ENCODE data around the gene DPY19L2. TPM values are rescaled to one million over a fixed set of nuclear protein-coding genes. Genes with fewer than 3 reads are reported as not detected.
"Not testable (repeated sequence)": the region's sequence is repeated elsewhere in the genome, so short reads cannot be mapped to it uniquely, and the experiment has no call there.

Gene DPY19L2
- total and polyA plus RNA-seq, 2 of the 4 experiments (the other 2 are of a cell fraction) = 0.90 to 1.6 TPM

- H3K27me3 ChIP-seq (ENCODE audit: control insufficient read depth, insufficient read depth, low read length); H2AK5ac ChIP-seq (ENCODE audit: low read depth, low read length); in situ Hi-C loops (cut with MboI; ENCODE audit: low sequenced_read_pairs); H3K9ac ChIP-seq (ENCODE audit: low read depth, low read length); H3K4me3 ChIP-seq (ENCODE audit: insufficient read depth, low read depth, low read length); H3K56ac ChIP-seq (ENCODE audit: extremely low read depth, insufficient read depth, low read length); H3K27ac ChIP-seq (ENCODE audit: insufficient read depth, low read length); H3K14ac ChIP-seq (replicated peaks; ENCODE audit: low read depth, low read length); H2AFZ ChIP-seq (replicated peaks; ENCODE audit: low read length, poor library complexity); CTCF ChIA-PET; H4K8ac ChIP-seq (ENCODE audit: low read depth in 2 of 2, low read length in 2 of 2); H2BK15ac ChIP-seq (ENCODE audit: low read depth, low read length); H3K79me1 ChIP-seq (ENCODE audit: low read depth in 1 of 2, low read length in 2 of 2); H3K23ac ChIP-seq (ENCODE audit: low read depth, low read length); H2BK20ac ChIP-seq (ENCODE audit: low read depth, low read length); H3K9me1 ChIP-seq (ENCODE audit: insufficient read depth, low read length); H3K4me2 ChIP-seq (ENCODE audit: low read depth, low read length); H3K18ac ChIP-seq (ENCODE audit: low read depth, low read length); BruUV-seq (replicated peaks); DNase-seq; dilution Hi-C loops (cut with HindIII; ENCODE audit: low sequenced_read_pairs, unreplicated experiment); ATAC-seq (ENCODE audit: low read depth); H2AK9ac ChIP-seq (replicated peaks; ENCODE audit: low read depth, low read length, poor library complexity); intact Hi-C loops (cut with micrococcal nuclease); H4K5ac ChIP-seq (ENCODE audit: low read depth, low read length); H3K4me1 ChIP-seq (ENCODE audit: control insufficient read depth, insufficient read depth, low read length); H4K91ac ChIP-seq (ENCODE audit: insufficient read depth, low read depth, low read length); H3K9me3 ChIP-seq (ENCODE audit: control insufficient read depth, insufficient read depth, low read length); H2BK5ac ChIP-seq (ENCODE audit: low read depth, low read length, poor library complexity, severe bottlenecking); H3K36me3 ChIP-seq (ENCODE audit: control insufficient read depth, insufficient read depth, low read length); H2BK120ac ChIP-seq (ENCODE audit: low read depth, low read length); H3K4ac ChIP-seq (ENCODE audit: low read depth, low read length); H4K20me1 ChIP-seq (ENCODE audit: insufficient read depth, low read length): not testable (repeated sequence)
- WGBS, 2 experiments (ENCODE audit: extremely low coverage in 2 of 2, insufficient read length in 1 of 2) = no CpG with 5 or more reads among the region's 3 CpGs
- POLR2A ChIA-PET (ENCODE audit: unreplicated experiment) = interaction anchor here (0.6 kb wide), 1 partner anchor 298 kb away, joined by 4 read pairs; no protein-coding TSS in a partner anchor
Observed at GRCh38 chr12:63715107-63715625, 46.9 kb upstream of the DPY19L2 start.
